ENCODE results near the gene MOV10. TPM values are rescaled to one million over a fixed set of nuclear protein-coding genes. Genes with fewer than 3 reads are reported as not detected.
A peak's percentile ranks its signal among the peaks of the same experiment; 100 is the strongest.
"Not testable (repeated sequence)": the region's sequence is repeated elsewhere in the genome, so short reads cannot be mapped to it uniquely, and the experiment has no call there.

The MOV10 gene
- total and polyA plus RNA-seq, 2 donors (not counting 1 experiment from before 2014, with no cell fraction given), result 31.0 to 46.2 TPM

DNA sequence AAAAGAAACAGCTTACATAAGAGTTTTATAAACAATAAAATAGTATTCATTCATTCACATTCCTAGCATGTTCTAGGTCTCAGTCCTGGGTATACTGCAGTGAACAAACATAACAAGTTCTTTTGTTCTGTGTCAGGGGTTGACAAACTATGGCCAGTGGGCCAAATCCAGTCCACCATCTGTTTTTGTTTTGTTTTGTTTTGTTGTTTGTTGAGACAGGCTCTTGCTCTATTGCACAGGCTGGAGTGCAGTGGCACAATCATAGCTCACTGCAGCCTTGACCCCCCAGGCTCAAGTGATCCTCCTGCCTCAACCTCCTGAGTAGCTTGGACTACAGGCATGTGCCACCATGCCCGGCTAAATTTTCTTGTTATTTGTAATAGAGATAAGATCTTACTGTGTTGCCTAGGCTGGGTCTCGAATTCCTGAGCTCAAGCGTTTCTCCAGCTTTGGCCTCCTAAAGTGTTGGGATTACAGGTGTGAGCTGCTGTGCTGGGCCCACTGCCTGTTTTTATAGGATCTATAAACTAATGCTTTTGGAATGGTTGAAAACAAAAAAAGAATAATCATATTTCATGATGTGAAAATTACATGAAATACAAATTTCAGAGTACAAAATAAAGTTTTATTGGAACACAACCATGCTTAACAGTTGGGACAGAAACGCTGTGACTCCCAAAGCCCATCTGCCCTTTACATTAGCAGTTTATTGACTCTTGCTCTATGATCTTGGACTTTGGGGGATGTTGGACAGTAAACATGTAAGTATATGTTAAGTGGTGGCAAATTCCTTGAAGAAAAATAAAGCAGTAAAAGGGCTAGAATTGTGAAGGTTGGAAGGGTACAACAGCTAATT is 37.0 kb upstream of the MOV10 start:
- no peaks in the 10 kb centered on the region for H3K9me3 Mint-ChIP-seq (ENCODE audit: insufficient read depth)
- Histone ChIP-seq H4K20me1 (ENCODE audit: control insufficient read depth, insufficient read depth, low read length, poor library complexity, severe bottlenecking) (peaks cover 49% of the 10 kb centered on the region), H3K9me3 (ENCODE audit: control extremely low read depth in 1 of 3, control insufficient read depth in 2 of 3, insufficient read depth in 1 of 3, low read length in 2 of 3) (no peaks in the 10 kb centered on the region), H3K27me3 (replicated peaks in 1 of 4; ENCODE audit: control extremely low read depth in 1 of 4, control insufficient read depth in 3 of 4, insufficient read depth in 4 of 4, low read length in 3 of 4) (no peaks in the 10 kb centered on the region), H3K4me3 (ENCODE audit: control extremely low read depth in 1 of 5, extremely low read depth in 1 of 5, insufficient read depth in 1 of 5, low read depth in 2 of 5, low read length in 4 of 5) (no peak overlapping the region), H3K4me2 (replicated peaks; ENCODE audit: low read depth, low read length, poor library complexity, severe bottlenecking) (no peak overlapping the region), H3K9ac (ENCODE audit: low read length) (no peak overlapping the region), H3K79me2 (ENCODE audit: control insufficient read depth, insufficient read depth, low read length) (peaks cover 86% of the 10 kb centered on the region), H3K36me3 (replicated peaks in 1 of 2; ENCODE audit: control extremely low read depth in 1 of 2, control insufficient read depth in 1 of 2, extremely low read depth in 1 of 2, insufficient read depth in 2 of 2, low read length in 1 of 2) (peaks cover 2 to 19% of the 10 kb centered on the region in 2 experiments), H3K4me1 (ENCODE audit: control insufficient read depth in 2 of 2, insufficient read depth in 2 of 2, low read length in 2 of 2) (peaks cover 17 to 39% of the 10 kb centered on the region in 2 donors), H2AFZ (ENCODE audit: insufficient read depth, low read depth, low read length, poor library complexity, severe bottlenecking) (no peak overlapping the region), H3K27ac (ENCODE audit: low read length in 2 of 2) (peak overlapping the region in 1 of 2 donors; percentile 60)
- no peak for ATAC-seq (ENCODE audit: low read depth)
- intact Hi-C loops (cut with micrococcal nuclease), result loop anchor here (2.0 kb wide), 1 partner anchor 15 kb away; no protein-coding TSS in a partner anchor
- ChIA-PET CTCF (interaction anchor here (0.6 to 1.5 kb wide), 2 partner anchors 16 kb away, joined by 3 to 4 read pairs; no protein-coding TSS in a partner anchor), POLR2A (no interaction called here)
- peaks cover 49% of the 10 kb centered on the region for H3K4me1 Mint-ChIP-seq
- peak overlapping the region; percentile 4 for H3K27ac Mint-ChIP-seq
- whole genome bisulfite sequencing (ENCODE audit: insufficient coverage), result 83% methylated on average over 3 of the region's 4 CpGs
- TF ChIP-seq, protein P1, sequence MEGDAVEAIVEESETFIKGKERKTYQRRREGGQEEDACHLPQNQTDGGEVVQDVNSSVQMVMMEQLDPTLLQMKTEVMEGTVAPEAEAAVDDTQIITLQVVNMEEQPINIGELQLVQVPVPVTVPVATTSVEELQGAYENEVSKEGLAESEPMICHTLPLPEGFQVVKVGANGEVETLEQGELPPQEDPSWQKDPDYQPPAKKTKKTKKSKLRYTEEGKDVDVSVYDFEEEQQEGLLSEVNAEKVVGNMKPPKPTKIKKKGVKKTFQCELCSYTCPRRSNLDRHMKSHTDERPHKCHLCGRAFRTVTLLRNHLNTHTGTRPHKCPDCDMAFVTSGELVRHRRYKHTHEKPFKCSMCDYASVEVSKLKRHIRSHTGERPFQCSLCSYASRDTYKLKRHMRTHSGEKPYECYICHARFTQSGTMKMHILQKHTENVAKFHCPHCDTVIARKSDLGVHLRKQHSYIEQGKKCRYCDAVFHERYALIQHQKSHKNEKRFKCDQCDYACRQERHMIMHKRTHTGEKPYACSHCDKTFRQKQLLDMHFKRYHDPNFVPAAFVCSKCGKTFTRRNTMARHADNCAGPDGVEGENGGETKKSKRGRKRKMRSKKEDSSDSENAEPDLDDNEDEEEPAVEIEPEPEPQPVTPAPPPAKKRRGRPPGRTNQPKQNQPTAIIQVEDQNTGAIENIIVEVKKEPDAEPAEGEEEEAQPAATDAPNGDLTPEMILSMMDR (IDR thresholded peaks at IDR 0.05), result no peak
- no peak for TF ChIP-seq EZH2 (IDR thresholded peaks at IDR 0.05; ENCODE audit: borderline replicate concordance, insufficient read depth, low read depth, low read length, poor library complexity, severe bottlenecking)
- H3K4me3 Mint-ChIP-seq, result no peak overlapping the region
- no peaks in the 10 kb centered on the region for H3K27me3 Mint-ChIP-seq
- DNase-seq, result no peak

DNA sequence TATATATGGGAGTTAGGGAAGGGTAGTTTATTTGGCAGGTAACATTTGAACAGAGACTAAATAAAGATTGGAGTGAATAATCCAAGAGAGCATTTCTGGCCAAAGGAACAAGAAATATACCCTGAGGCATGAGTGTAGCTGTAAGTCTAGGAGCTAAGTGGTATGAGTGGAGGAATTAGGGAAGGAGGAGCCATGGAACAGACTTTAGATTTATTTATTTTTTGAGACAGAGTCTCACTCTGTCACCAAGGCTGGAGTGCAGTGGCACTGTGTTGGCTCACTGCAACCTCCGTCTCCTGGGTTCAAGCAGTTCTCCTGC is 36.4 kb upstream of the MOV10 start:
- H3K27me3 Mint-ChIP-seq, result no peaks in the 10 kb centered on the region
- peaks cover 47% of the 10 kb centered on the region for H4K20me1 ChIP-seq (ENCODE audit: control insufficient read depth, insufficient read depth, low read length, poor library complexity, severe bottlenecking)
- H3K4me1 Mint-ChIP-seq, result peaks cover 49% of the 10 kb centered on the region
- peak overlapping the region; percentile 4 for H3K27ac Mint-ChIP-seq
- no peak overlapping the region for H3K4me3 Mint-ChIP-seq
- no peak overlapping the region for H3K9ac ChIP-seq (ENCODE audit: low read length)
- ChIA-PET CTCF (interaction anchor here (0.6 kb wide), 1 partner anchor 16 kb away, joined by 3 read pairs; no protein-coding TSS in a partner anchor), POLR2A (no interaction called here)
- TF ChIP-seq, protein P1 (IDR thresholded peaks at IDR 0.05), result no peak
- no peak for TF ChIP-seq EZH2 (IDR thresholded peaks at IDR 0.05; ENCODE audit: borderline replicate concordance, insufficient read depth, low read depth, low read length, poor library complexity, severe bottlenecking)
- H3K4me1 ChIP-seq (ENCODE audit: control insufficient read depth in 2 of 2, insufficient read depth in 2 of 2, low read length in 2 of 2), result peaks cover 17 to 36% of the 10 kb centered on the region in 2 donors
- H3K79me2 ChIP-seq (ENCODE audit: control insufficient read depth, insufficient read depth, low read length), result peaks cover 86% of the 10 kb centered on the region
- WGBS (ENCODE audit: insufficient coverage), result 100% methylated on average over 1 of the region's 1 CpG
- H3K9me3 Mint-ChIP-seq (ENCODE audit: insufficient read depth), result no peaks in the 10 kb centered on the region
- H2AFZ ChIP-seq (ENCODE audit: insufficient read depth, low read depth, low read length, poor library complexity, severe bottlenecking), result no peak overlapping the region
- no peaks in the 10 kb centered on the region for H3K9me3 ChIP-seq (ENCODE audit: control extremely low read depth in 1 of 3, control insufficient read depth in 2 of 3, insufficient read depth in 1 of 3, low read length in 2 of 3)
- H3K4me3 ChIP-seq (ENCODE audit: control extremely low read depth in 1 of 5, extremely low read depth in 1 of 5, insufficient read depth in 1 of 5, low read depth in 2 of 5, low read length in 4 of 5), result no peak overlapping the region
- no peak for DNase-seq
- ATAC-seq (ENCODE audit: low read depth), result no peak
- no peaks in the 10 kb centered on the region for H3K27me3 ChIP-seq (replicated peaks in 1 of 4; ENCODE audit: control extremely low read depth in 1 of 4, control insufficient read depth in 3 of 4, insufficient read depth in 4 of 4, low read length in 3 of 4)
- peaks cover 2 to 16% of the 10 kb centered on the region in 2 experiments for H3K36me3 ChIP-seq (replicated peaks in 1 of 2; ENCODE audit: control extremely low read depth in 1 of 2, control insufficient read depth in 1 of 2, extremely low read depth in 1 of 2, insufficient read depth in 2 of 2, low read length in 1 of 2)
- H3K4me2 ChIP-seq (replicated peaks; ENCODE audit: low read depth, low read length, poor library complexity, severe bottlenecking), result no peak overlapping the region
- H3K27ac ChIP-seq (ENCODE audit: low read length in 2 of 2), result peak overlapping the region in 1 of 2 donors; percentile 60
- intact Hi-C loops (cut with micrococcal nuclease), result no loop called here

DNA sequence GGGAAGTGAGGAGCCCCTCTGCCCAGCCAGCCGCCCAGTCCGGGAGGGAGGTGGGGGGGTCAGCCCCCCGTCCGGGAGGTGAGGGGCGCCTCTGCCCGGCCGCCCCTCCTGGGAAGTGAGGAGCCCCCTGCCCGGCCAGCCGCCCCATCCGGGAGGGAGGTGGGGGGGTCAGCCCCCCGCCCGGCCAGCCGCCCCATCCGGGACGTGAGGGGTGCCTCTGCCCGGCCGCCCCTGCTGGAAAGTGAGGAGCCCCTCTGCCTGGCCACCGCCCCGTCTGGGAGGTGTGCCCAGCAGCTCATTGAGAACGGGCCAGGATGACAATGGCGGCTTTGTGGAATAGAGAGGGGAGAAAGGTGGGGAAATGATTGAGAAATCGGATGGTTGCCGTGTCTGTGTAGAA is 34.0 kb upstream of the MOV10 start:
- H3K4me1 ChIP-seq (ENCODE audit: control insufficient read depth in 2 of 2, insufficient read depth in 2 of 2, low read length in 2 of 2), result peaks cover 11 to 13% of the 10 kb centered on the region in 2 donors
- H3K4me2 ChIP-seq (replicated peaks; ENCODE audit: low read depth, low read length, poor library complexity, severe bottlenecking); H3K9me3 ChIP-seq (ENCODE audit: control extremely low read depth in 1 of 3, control insufficient read depth in 2 of 3, insufficient read depth in 1 of 3, low read length in 2 of 3); ATAC-seq (ENCODE audit: low read depth); H3K27ac Mint-ChIP-seq; H3K4me3 ChIP-seq (ENCODE audit: control extremely low read depth in 1 of 5, extremely low read depth in 1 of 5, insufficient read depth in 1 of 5, low read depth in 2 of 5, low read length in 4 of 5); H3K9me3 Mint-ChIP-seq (ENCODE audit: insufficient read depth); DNase-seq; H3K27ac ChIP-seq (ENCODE audit: low read length in 2 of 2); CTCF ChIA-PET; H3K4me3 Mint-ChIP-seq; H3K27me3 Mint-ChIP-seq; H3K27me3 ChIP-seq (replicated peaks in 1 of 4; ENCODE audit: control extremely low read depth in 1 of 4, control insufficient read depth in 3 of 4, insufficient read depth in 4 of 4, low read length in 3 of 4); POLR2A ChIA-PET; H3K9ac ChIP-seq (ENCODE audit: low read length); intact Hi-C loops (cut with micrococcal nuclease); H2AFZ ChIP-seq (ENCODE audit: insufficient read depth, low read depth, low read length, poor library complexity, severe bottlenecking): not testable (repeated sequence)
- H3K4me1 Mint-ChIP-seq, result peaks cover 40% of the 10 kb centered on the region
- peaks cover 86% of the 10 kb centered on the region for H3K79me2 ChIP-seq (ENCODE audit: control insufficient read depth, insufficient read depth, low read length)
- H4K20me1 ChIP-seq (ENCODE audit: control insufficient read depth, insufficient read depth, low read length, poor library complexity, severe bottlenecking), result peaks cover 46% of the 10 kb centered on the region
- WGBS (ENCODE audit: insufficient coverage), result 92% methylated on average over 15 of the region's 23 CpGs
- peaks cover 3 to 28% of the 10 kb centered on the region in 2 experiments for H3K36me3 ChIP-seq (replicated peaks in 1 of 2; ENCODE audit: control extremely low read depth in 1 of 2, control insufficient read depth in 1 of 2, extremely low read depth in 1 of 2, insufficient read depth in 2 of 2, low read length in 1 of 2)
